CD4-positive, alpha-beta T cell treated with Interleukin-12 subunit alpha and Interleukin-12 subunit beta, for 1 hour (primary cell): ENCODE results near the gene KCNK15.
"Not testable (repeated sequence)": the region's sequence is repeated elsewhere in the genome, so short reads cannot be mapped to it uniquely, and the experiment has no call there.

Experiments used
- DNase-seq: peaks from one replicate; pipeline ENCODE4 v3.0.0-alpha.2; 2020

KCNK15 gene

DNA sequence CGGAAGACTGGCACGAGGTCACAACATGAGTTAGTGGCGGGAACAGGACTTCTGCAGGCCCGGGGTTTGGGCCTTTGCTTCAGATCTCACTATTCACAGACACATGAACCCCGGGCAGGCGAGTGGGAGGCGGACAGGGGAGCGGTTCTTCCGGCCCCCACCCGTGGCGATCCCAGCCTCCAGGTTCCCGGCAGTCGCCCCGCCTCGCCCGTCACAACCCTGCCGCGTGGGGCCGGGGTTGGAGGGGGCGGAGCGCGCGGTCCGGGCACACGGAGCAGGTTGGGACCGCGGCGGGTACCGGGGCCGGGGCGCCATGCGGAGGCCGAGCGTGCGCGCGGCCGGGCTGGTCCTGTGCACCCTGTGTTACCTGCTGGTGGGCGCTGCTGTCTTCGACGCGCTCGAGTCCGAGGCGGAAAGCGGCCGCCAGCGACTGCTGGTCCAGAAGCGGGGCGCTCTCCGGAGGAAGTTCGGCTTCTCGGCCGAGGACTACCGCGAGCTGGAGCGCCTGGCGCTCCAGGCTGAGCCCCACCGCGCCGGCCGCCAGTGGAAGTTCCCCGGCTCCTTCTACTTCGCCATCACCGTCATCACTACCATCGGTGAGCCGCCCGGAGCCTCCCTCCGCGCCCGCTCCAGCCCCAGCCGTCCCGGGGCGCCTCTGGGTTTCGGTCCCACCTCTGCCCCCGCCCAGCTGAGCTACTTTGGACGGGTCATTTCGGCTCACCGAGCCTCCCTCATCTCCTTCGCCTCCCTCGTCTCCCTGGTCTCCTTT lies at the start of gene KCNK15:
Gene KCNK15 (plus strand): TSS at position 268 of the 769 bp plus-strand sequence. CDS start 46 bp downstream, at position 314.
- DNase-seq = peak; percentile 19

DNA sequence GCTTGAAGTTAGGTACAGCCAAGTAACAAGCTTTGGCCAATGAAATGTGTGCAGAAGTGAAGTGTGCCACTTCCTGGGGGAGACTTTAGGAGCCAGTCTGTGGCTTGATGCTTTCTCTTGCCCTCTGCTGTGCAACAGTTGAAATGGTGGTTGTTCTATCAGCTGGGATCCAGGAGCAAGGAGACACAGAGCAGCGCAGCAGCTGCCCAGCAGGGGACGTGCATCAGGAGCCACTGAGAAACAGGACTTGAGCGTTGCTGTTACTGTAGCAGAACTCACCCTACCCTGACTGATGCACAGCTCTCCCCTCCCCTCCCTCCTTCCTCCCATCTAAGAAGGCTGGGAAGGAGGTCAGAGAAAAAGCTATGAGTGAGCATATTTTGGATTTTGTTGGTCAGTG lies 49.4 kb upstream of the KCNK15 start:
- no peak for DNase-seq

DNA sequence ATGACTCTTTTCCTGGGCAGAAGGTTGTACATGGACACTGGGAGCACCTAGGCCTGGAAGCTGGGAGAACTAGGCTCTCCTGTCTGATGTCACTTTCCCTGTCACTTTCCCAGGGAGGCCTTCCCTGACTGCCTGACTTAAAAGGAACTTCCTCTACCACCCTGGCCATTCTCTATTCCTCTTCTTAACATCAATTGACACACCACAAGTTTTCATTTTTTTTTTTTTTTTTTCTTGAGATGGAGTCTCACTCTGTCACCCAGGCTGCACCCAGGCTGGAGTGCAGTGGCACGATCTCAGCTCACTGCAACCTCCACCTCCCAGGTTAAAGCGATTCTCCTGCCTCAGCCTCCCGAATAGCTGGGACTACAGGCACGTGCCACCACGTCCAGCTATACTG lies 48.6 kb upstream of the KCNK15 start:
- DNase-seq = not testable (repeated sequence)

DNA sequence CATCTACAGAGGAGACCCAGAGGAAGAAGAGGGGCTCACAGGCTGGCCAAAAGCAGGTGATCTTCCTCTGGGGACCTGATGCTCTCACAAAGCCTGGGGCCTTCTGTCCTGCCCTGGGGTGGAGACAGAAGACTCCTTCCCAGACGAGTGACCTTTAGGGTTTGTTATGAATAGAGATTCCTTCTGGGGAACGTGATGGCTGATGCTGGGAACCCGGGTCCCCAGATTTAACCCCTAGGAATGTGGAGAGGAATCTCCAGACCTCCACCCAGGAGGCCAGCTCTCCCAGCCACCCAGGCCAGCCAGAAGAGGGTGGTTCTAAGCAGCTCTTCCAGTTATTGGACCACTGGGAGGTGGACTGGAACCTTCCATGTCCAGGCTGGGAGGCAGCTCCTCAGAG lies 47.3 kb upstream of the KCNK15 start:
- no peak for DNase-seq

DNA sequence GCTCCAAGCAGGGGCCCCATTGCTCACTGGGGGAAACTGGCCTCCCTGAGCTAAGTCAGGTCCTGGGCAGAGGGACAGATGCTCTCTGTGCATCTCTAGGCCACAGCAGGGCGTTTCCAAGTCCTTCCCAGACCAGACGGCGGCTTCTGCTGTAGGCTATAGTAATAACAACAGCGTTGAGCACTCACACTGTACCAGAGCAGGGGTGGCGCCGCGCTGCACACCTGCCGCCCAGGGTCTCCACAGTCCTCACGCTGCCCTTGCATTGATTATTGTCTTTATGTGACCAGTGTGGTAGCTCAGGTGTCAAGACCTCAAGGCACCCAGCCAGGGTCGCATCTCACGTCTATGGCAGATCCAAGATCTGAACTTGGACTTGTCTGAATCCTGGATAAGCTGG lies 45.4 kb upstream of the KCNK15 start:
- DNase-seq = no peak

DNA sequence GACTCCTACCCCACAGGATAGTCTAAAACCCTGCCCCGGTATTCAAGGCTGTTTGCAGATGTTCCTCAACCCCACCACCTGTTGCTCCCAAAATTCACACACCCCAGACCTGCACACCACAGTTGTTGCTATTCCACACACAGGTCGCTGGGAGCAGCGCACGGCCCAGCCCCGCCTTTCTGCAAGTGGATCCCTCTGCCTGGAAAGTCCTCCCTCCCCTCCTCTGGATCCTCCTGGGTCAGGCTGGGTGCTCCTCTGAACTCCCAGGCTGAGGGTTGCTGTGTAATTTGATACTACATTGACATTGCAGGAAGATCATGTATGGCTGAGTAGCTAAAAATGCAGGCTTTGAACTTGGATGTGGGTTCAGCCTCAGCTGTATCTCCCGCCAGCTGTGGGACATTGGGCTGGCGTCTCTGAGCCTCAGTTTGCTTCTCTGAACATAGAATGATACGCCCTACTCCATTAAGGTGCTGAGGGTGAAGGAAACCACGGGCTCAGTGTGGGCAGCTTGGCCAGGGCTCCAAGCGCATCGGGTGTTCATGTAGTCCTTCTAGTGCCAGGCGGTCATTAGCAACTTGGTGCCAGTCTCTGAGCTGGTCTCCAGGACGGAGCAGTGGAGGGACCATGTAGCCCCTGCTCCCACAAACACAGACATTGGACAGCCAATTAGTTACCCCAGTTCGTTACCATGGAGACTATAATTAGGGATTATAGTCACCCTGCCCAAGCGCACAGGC lies 44.4 kb upstream of the KCNK15 start:
- DNase-seq = no peak

DNA sequence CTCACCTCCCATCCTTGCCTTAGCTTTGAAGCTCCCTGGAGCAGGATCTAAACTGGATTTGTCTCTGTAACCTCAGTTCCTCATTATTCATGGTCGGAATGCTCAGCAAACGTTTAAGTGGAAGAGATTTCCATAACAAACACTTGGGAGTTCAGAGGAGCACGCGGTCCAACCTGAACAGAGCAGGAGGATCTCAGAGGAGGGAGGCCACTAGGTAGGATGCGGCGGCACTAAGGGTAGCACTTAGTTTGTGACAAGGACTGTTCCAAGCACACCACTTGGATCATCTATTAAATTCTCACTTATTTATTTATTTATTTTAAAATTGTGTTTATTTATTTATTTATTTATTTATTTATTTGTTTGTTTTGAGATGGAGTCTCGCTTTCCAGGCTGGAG lies 43.8 kb upstream of the KCNK15 start:
- no peak for DNase-seq

DNA sequence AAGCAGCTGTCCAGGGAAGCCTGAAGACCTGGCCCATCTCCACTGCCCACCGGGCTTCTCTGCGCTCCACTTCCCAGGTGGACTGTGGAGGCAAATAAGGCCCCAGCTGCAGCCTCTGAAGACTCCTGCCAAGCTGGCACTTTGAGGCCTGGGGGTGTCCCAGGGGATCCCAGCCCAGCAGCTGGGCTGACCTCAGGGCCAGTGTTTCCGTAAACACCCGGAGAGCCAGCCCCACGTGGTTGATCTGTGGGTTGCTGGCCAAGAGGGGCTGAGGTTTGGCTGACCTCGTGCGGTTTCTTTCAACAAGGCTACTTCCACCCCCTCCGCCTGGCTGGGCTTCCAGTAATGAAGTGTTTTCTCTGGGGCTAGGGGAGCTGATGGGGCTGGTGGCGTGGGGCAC lies 42.9 kb upstream of the KCNK15 start:
- DNase-seq = no peak

DNA sequence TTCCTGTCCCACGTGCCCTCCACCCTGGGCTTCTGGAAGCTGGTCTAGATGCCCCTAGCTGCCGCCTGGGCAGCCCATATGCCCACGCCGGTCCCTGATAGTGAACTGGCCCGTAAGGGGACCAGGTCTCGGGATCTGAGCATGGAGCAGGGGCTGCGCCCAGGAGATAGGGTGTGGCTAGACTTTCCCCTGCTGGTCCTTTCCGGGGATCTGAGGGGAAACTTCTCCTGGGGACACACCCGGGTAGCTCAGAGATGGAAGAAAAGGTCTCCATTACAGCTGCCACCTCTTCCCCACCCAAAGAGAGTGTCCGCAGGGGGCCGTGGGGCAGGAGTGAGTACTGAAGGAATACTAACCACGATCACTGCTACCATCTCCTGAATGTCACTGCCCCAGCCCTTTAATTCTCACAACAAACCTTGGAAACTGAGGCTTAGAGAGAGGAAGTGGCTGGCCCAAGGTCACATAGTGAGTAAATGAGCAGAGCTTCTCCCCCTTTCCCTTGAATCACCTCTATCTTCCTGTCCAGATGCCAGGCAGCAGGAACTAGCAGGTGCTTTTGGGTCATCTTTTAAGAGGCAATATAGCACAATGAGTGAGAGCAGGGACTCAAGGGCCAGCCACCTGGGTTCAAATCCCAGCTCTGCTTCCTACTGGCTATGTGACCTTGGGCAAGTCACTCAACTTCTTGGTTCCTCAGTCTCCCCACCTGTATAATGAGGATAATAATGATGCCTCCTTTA lies 42.3 kb upstream of the KCNK15 start:
- no peak for DNase-seq

DNA sequence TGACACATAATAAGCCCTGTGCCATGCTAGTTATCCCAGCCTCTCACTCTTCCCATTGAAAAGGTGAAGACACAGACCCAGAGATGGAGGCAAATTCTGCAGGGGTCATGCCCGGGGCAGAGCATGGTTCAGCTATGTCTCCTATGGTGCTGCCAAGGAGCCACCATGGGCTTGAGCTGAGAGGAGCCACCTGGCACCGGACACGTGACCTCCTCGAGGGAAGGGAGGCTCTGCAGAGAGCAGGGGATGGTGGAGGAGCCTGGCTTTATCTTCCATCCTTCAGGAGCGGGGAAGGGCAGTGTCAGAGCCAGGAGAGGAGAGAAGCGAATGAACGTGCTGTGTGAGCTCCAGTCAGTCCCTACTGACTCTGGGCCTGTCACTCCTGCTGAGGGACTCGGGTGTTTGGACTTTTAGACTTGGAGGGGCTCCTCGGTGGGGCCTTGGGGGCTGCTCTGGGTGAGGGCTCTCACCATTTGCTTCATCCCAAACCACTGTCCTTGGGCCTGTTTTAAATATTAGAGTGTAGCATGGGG lies 41.6 kb upstream of the KCNK15 start:
- DNase-seq = no peak

DNA sequence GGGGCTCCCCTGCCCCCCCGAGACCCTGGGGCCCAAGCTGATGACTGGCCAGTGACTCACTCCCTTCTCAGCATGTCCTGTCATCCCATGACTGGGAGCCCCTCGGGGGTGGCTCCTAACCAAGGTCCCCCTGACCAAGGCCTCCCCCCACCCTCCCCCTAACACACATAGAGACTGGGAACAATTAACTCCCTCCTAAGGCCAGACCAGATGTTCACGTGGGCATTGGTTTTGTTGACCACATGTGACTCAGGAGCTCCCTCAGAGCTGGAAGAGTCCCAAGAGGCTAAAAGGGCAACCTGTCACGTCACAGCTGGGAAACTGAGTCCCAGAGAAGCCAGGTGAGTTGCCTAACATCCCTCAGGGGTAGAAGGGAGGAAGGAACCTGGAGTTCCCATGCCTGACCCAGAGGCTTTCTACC lies 41.1 kb upstream of the KCNK15 start:
- DNase-seq = no peak

DNA sequence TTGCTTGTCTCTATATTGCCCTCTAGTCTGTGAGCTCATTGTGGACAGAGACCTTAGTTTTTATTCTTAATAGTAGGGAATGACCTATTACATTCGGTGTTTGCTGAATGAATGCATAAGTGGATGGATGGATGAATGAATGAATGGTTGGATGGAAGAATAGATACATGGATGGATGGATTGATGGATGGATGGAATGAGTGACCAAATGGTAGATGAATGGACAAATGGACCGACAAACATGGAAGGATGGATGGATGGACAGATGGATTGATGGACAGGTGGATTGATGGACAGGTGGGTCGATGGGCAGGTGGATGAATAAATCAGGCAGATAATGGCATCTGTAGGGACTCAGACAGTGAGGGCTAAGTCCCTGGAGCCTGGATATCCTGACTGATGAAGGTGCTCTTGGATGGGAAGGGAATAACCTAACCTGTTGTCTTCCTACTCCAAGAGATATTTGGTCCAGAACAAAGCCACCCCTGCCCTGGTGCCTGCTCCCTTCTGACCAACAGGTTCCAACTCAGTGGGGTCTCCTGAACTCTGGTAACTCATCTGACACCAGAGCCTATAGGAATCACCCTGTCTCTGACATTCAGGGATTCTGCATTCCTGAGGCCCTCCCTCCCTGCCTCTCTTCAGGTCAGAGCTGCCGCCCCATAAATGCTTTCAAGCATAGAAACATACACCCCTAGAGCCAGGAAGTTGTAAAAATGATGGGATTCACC lies 40.1 kb upstream of the KCNK15 start:
- DNase-seq = no peak

DNA sequence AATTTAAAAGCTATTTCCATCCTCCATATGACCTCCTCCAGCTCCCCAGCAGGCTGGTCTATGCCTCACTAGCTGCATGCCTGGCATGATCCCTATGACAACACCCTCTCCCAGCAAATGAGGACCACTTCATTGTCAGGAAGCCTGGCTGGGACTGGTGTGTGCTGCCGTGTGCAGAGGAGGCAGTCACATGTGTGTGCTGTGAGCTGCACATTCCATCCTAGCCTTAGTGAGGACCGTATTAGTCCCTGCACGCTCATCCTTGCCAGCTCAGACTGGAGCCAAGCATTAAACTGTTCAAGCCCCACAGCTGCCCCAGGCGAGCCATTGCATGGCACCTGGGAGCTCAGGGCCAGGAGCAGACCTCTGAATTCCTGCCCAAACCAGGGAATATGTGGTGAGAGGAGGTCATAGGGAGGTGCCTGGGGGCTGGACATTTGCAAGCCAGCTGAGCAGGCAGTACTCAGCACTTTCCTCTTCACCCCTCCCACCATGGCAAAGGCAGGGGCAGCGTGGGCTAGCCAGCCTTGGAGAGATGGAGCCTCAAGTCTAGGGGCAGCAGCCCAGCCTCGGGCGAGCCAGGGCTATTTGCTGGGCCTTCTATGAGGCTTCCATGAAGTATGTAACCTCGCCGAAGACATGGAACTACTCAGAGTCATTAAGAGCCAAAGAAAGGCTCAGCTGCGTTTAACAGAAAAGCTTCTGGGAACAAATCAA lies 39.2 kb upstream of the KCNK15 start:
- DNase-seq = no peak

DNA sequence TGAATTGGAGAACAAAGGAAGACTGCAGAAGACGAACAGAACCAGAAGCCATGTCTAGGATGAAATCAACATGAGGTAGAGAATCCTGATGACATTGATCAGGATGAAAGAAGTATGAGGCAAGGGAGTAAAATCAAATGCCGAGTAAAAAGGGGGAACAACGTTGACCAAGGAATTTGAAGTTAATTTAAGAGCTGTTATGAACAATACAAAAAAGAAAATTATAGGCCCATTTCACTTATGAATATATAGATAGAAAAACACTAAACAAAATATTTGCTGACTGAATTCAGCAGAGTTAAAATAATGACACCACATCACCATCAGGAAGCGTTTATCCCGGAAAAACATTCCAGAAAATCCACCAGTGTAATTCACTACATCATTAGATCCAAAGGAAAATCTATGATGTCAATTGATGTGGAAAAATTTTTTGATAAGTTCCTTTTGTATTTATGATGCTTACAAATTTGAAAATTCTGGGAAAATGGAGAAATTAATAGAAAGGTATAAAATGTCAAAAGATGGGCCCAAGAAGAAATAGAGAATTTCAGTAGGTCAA lies 38.6 kb upstream of the KCNK15 start:
- DNase-seq = no peak

DNA sequence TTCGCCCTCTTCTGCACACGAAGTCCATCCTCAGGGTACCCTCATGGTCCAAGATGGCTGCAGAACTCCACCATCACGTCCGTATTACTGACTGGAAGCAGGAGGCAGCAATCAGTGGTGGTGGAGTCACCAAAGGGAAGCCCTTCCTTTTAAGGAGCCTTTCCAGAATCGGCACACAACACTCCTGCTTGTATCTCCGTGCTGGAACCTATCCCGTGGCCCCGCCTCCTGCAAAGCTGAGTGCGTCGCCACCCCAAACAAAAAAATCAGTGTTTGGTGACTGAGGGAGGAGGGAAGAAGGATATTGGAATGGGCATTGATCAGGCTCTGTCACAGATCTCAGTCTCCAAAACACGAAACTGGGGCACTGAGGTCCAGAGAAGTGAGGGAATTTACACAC lies 36.3 kb upstream of the KCNK15 start:
- DNase-seq = no peak

DNA sequence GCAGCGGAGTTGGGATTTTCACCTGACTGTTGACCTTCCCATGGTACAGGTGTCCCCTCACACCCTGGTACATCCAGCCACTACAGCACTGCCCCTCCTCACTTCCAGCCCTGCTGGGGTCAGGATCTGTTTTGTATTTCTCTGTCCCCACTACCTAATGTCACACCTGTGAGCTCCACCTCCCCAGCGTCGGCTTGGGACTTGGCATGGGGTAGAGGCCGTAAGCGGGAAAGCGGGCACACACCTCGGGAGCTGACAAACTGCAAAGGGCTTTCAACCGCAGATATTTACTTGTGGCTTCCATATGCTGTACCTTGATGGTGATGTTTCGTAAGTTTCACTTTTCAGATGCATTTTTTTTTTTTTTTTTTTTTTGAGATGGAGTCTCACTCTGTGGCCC lies 35.9 kb upstream of the KCNK15 start:
- DNase-seq = no peak

DNA sequence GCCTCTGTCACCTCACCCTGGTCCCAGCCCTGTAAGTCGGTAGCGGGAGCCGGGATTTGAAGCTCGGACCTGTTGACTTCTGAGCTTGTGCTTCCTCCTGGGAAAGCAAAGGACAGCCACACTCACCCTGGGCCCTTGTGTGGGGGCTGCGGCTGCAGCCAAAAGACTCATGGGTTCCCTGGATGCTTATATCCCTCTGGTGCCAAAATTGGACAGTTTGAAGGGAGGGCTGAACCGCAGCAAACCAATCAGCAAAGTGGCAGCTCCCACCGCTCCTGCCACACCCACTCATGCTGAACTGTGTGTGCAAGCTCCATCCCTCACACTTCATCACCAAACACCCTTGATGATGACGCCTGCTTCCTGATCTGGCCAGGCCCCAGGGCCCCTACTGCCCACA lies 34.4 kb upstream of the KCNK15 start:
- DNase-seq = no peak

DNA sequence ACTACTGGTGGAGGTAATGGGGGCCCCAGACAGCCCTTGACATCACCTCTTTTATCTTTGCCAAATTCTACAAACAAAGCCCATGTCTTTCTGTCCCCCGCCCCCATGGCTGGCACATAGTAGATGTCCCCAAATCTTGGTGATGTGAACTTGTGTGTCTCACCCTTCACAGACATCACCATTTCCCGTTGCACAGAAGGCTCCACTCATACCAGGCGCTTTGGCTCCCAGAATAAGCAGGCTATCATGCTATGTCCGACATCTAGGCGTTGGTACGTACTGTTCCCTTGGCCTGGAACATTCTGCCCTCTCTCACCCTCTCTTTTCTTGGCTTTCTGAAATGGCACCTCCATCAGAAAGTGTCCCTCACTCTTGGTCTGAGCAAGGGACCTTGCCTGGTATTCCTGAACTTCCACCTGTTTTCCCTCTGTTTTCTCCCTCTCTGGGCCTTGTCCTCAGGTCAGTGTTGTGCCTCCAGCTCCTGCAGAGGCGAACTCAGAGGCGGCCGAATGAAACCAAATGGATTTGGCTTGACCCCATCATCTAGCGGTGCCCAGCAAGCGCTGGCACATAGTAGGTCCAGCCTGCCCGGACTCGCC lies 31.5 kb upstream of the KCNK15 start:
- DNase-seq = no peak

DNA sequence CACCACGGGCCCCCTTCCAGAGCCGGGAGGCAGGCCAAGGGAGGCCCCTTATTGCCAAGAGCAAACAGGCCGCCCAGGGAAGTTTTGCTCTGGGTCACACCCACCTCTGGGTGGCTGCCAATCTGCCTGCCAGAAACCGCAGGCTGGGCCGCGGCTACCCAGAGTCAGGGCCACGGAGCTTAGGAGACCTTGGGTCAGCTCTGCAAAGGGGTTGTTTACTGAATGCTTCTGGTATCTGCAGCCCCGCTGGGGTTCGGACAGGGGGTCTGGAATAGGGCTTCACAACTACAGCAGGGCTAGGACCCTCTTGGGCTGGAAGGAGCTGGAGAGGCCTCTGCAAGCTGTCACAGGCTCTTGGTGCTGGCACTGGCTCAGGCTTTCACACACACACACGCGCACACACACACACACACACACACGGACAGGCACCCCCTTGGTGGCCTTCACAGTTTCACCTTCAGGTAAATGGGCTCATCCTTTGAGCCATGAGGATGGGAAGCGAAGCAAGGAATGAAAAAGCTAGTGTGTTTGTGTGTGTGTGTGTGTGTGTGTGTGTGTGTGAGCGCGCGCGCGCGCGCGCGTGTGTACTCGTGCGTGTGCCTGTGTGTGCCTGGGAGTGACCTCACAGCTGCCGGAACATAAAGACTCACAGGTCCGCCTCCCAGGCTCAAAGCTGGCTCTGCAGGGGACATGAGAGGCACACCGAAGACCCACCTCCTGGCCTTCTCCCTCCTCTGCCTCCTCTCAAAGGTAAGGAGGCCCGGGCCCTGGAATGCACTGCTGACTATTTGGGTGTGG lies 30.8 kb upstream of the KCNK15 start, which contains the start of gene CCN5:
Gene CCN5 (plus strand): TSS at position 669 of the 798 bp plus-strand sequence. CDS start 22 bp downstream, at position 691.
- DNase-seq = no peak
